HepG2 (cell line): Measurements from ENCODE around the gene HINFP. TPM values are rescaled to one million over a fixed set of nuclear protein-coding genes. Genes with fewer than 3 reads are reported as not detected.
A peak's percentile ranks its signal among the peaks of the same experiment; 100 is the strongest.

Experiments used
- CBX5 ChIP-seq: sonication (generic); formaldehyde crosslinking; IDR thresholded peaks from 2 replicates; pipeline ENCODE4 v1.4.0; 2020; ENCODE audit warnings: missing genetic modification reagents, borderline replicate concordance
- GLI4 ChIP-seq: sonication (generic); formaldehyde crosslinking; IDR thresholded peaks from 2 replicates; pipeline ENCODE4 v1.5.1; 2020; ENCODE audit warnings: missing genetic modification reagents, mild to moderate bottlenecking, moderate library complexity, borderline replicate concordance
- HOXA3 ChIP-seq: sonication (generic); formaldehyde crosslinking; IDR thresholded peaks from 2 replicates; pipeline ENCODE4 v1.5.0; 2020; ENCODE audit warnings: missing genetic modification reagents
- HOXD1 ChIP-seq: sonication (generic); formaldehyde crosslinking; IDR thresholded peaks from 2 replicates; pipeline ENCODE4 v1.5.0; 2020; ENCODE audit warnings: missing genetic modification reagents
- NBN ChIP-seq: fragments of 450-650 bp; conservative IDR thresholded peaks from 2 replicates; pipeline ENCODE4 v1.6.1; 2017
- NR0B2 ChIP-seq: sonication (generic); formaldehyde crosslinking; IDR thresholded peaks from 2 replicates; pipeline ENCODE4 v1.4.0; 2020; ENCODE audit warnings: mild to moderate bottlenecking, missing genetic modification reagents
- RFXAP ChIP-seq: sonication (generic); formaldehyde crosslinking; IDR thresholded peaks from 2 replicates; pipeline ENCODE4 v1.4.0; 2020; ENCODE audit warnings: missing genetic modification reagents, borderline replicate concordance
- SETDB1 ChIP-seq: sonication (generic); formaldehyde crosslinking; IDR thresholded peaks from 2 replicates; pipeline ENCODE4 v1.5.1; 2020; ENCODE audit warnings: missing genetic modification reagents, mild to moderate bottlenecking, borderline replicate concordance
- SIX4 ChIP-seq: sonication (generic); formaldehyde crosslinking; IDR thresholded peaks from 2 replicates; pipeline ENCODE4 v1.4.0; 2020; ENCODE audit warnings: missing genetic modification reagents
- TOPORS ChIP-seq: sonication (generic); formaldehyde crosslinking; IDR thresholded peaks from 2 replicates; pipeline ENCODE4 v1.8.0; 2023; ENCODE audit warnings: mild to moderate bottlenecking, missing genetic modification reagents
- U2AF1 ChIP-seq: fragments of 200-400 bp; formaldehyde crosslinking; optimal IDR thresholded peaks from 2 replicates; pipeline ENCODE3; 2017; ENCODE audit warnings: mild to moderate bottlenecking, low read depth, low read length
- ZC3H4 ChIP-seq: sonication (generic); formaldehyde crosslinking; IDR thresholded peaks from 2 replicates; pipeline ENCODE4 v1.4.0; 2020; ENCODE audit warnings: missing genetic modification reagents, borderline replicate concordance
- ZFP82 ChIP-seq: sonication (generic); formaldehyde crosslinking; IDR thresholded peaks from 2 replicates; pipeline ENCODE4 v1.5.1; 2020; ENCODE audit warnings: mild to moderate bottlenecking, missing genetic modification reagents, borderline replicate concordance
- ZFP90 ChIP-seq: sonication (generic); formaldehyde crosslinking; IDR thresholded peaks from 2 replicates; pipeline ENCODE4 v1.8.0; 2022; ENCODE audit warnings: missing genetic modification reagents, mild to moderate bottlenecking, inconsistent platforms, borderline replicate concordance
- ZFX ChIP-seq: sonication (generic); formaldehyde crosslinking; IDR thresholded peaks from 2 replicates; pipeline ENCODE4 v1.4.0; 2020; ENCODE audit warnings: mild to moderate bottlenecking, low read depth, missing genetic modification reagents, moderate library complexity
- ZNF142 ChIP-seq: sonication (generic); formaldehyde crosslinking; IDR thresholded peaks from 2 replicates; pipeline ENCODE4 v1.4.0; 2020; ENCODE audit warnings: missing genetic modification reagents
- ZNF501 ChIP-seq: sonication (generic); formaldehyde crosslinking; IDR thresholded peaks from 2 replicates; pipeline ENCODE4 v1.5.1; 2020; ENCODE audit warnings: mild to moderate bottlenecking, moderate library complexity, missing genetic modification reagents
- ZNF746 ChIP-seq: sonication (generic); formaldehyde crosslinking; IDR thresholded peaks from 2 replicates; pipeline ENCODE4 v1.8.0; 2022; ENCODE audit warnings: mild to moderate bottlenecking, missing genetic modification reagents
- ZNF790 ChIP-seq: sonication (generic); formaldehyde crosslinking; IDR thresholded peaks from 2 replicates; pipeline ENCODE4 v1.8.0; 2022; ENCODE audit warnings: missing genetic modification reagents, mild to moderate bottlenecking, borderline replicate concordance
- ZNF883 ChIP-seq: sonication (generic); formaldehyde crosslinking; IDR thresholded peaks from 2 replicates; pipeline ENCODE4 v1.5.1; 2020; ENCODE audit warnings: mild to moderate bottlenecking, missing genetic modification reagents; ENCODE audit errors: not compliant biosample characterization
- polyA plus RNA-seq, 8 experiments: library from polyadenylated mRNA; depleted of rRNA in 3 of 8; stranded (reverse) in 7 of 8; unstranded in 1 of 8; fragments of >200 nt; fragmentation: Illumina TruSeq in 4 of 8; extraction: Trizol in 4 of 8; gene quantifications; 2 replicates each; pipeline versions ENCODE4 v1.2.1 to v1.2.3, GENCODE V29; 2011 to 2016; ENCODE audit warnings: low read depth in 4 of 8, missing spikeins in 1 of 8, mixed read lengths in 1 of 8; ENCODE audit not compliant: insufficient read depth in 1 of 8
- total RNA-seq, 5 experiments: library from RNA; depleted of rRNA; stranded (reverse); fragments of >200 nt; fragmentation: Illumina TruSeq; extraction: Trizol; gene quantifications; 2 replicates each; pipeline ENCODE4 v1.2.3, GENCODE V29; 2016; ENCODE audit warnings: low read depth in 1 of 5

The HINFP gene
- total and polyA plus RNA-seq, 2 of the 13 experiments (the other 11 are each of a cell fraction or from before 2014, with no cell fraction given) = 15.1 to 21.4 TPM

GRCh38 chr11:119100994-119101758 lies 20.2 kb upstream of the HINFP start (continued):
- 0 out of 2 replicates have a peak, but pooled peaks have one; percentile 28 for TF ChIP-seq SETDB1 (CRISPR knock-in tag)
- TF ChIP-seq ZNF142 (CRISPR knock-in tag) = peak; percentile 51; the same call in 1 of the 2 replicates
- peak; percentile 57 for TF ChIP-seq ZNF883 (CRISPR knock-in tag)
- 0 out of 2 replicates have a peak, but pooled peaks have one; percentile 14 for TF ChIP-seq ZFP90 (CRISPR knock-in tag)
- TF ChIP-seq ZNF746 (CRISPR knock-in tag) = 0 out of 2 replicates have a peak, but pooled peaks have one; percentile 29
- 0 out of 2 replicates have a peak, but pooled peaks have one; percentile 27 for TF ChIP-seq ZNF790 (CRISPR knock-in tag)
- 0 out of 2 replicates have a peak, but pooled peaks have one; percentile 33 for TF ChIP-seq GLI4
- TF ChIP-seq ZC3H4 (CRISPR knock-in tag) = no peak
- TF ChIP-seq NBN = no peak
- peak; percentile 20 for TF ChIP-seq U2AF1
- no peak for TF ChIP-seq TOPORS
- no peak for TF ChIP-seq ZNF501 (CRISPR knock-in tag)
- no peak for TF ChIP-seq RFXAP (CRISPR knock-in tag)
- TF ChIP-seq ZFX (CRISPR knock-in tag) = peak; percentile 60
- TF ChIP-seq HOXA3 (CRISPR knock-in tag) = no peak
- TF ChIP-seq CBX5 (CRISPR knock-in tag) = 0 out of 2 replicates have a peak, but pooled peaks have one; percentile 37
- no peak for TF ChIP-seq HOXD1 (CRISPR knock-in tag)
- 0 out of 2 replicates have a peak, but pooled peaks have one; percentile 2 for TF ChIP-seq NR0B2 (CRISPR knock-in tag)
- TF ChIP-seq SIX4 (CRISPR knock-in tag) = no peak
- TF ChIP-seq ZFP82 = no peak
